H9 (cell line): ENCODE data around the gene HBZ. TPM values are rescaled to one million over a fixed set of nuclear protein-coding genes. Genes with fewer than 3 reads are reported as not detected.

ENCODE experiments used
- DNase-seq: peaks from one replicate; pipeline ENCODE4 v3.0.0-alpha.2; 2017
- H2AFZ ChIP-seq: one replicate; pipeline ENCODE4 v1.6.1; 2013; ENCODE audit warnings: mild to moderate bottlenecking, low read length, control low read depth, moderate library complexity
- H2AK5ac ChIP-seq: 2 replicates; pipeline ENCODE4 v1.6.1; 2013; ENCODE audit warnings: low read length, control low read depth, mixed read lengths; ENCODE audit not compliant: insufficient read length
- H2BK120ac ChIP-seq: one replicate; pipeline ENCODE4 v1.6.1; 2013; ENCODE audit warnings: low read depth, mild to moderate bottlenecking, low read length, control low read depth, inconsistent platforms; ENCODE audit not compliant: poor library complexity, severe bottlenecking
- H2BK12ac ChIP-seq: 2 replicates; pipeline ENCODE4 v1.6.1; 2013; ENCODE audit warnings: low read length, control low read depth, mixed read lengths, low read depth; ENCODE audit not compliant: insufficient read length
- H2BK15ac ChIP-seq: 2 replicates; pipeline ENCODE4 v1.6.1; 2013; ENCODE audit warnings: low read depth, low read length, control low read depth
- H2BK20ac ChIP-seq: one replicate; pipeline ENCODE4 v1.6.1; 2013; ENCODE audit warnings: low read depth, mild to moderate bottlenecking, low read length, control low read depth, inconsistent platforms; ENCODE audit not compliant: poor library complexity, severe bottlenecking
- H2BK5ac ChIP-seq: 2 replicates; pipeline ENCODE4 v1.6.1; 2013; ENCODE audit warnings: low read length, control low read depth, mixed read lengths; ENCODE audit not compliant: insufficient read length
- H3K14ac ChIP-seq: 2 replicates; pipeline ENCODE4 v1.6.1; 2013; ENCODE audit warnings: low read length, control low read depth; ENCODE audit not compliant: insufficient read depth
- H3K18ac ChIP-seq: 2 replicates; pipeline ENCODE4 v1.6.1; 2013; ENCODE audit warnings: low read depth, mild to moderate bottlenecking, mixed read lengths, low read length, control low read depth; ENCODE audit not compliant: insufficient read length
- H3K23ac ChIP-seq: 2 replicates; pipeline ENCODE4 v1.6.1; 2013; ENCODE audit warnings: low read length, control low read depth, mixed read lengths, low read depth; ENCODE audit not compliant: insufficient read length
- H3K23me2 ChIP-seq: 2 replicates; pipeline ENCODE4 v1.6.1; 2013; ENCODE audit warnings: low read depth, mild to moderate bottlenecking, mixed read lengths, low read length, control low read depth; ENCODE audit not compliant: insufficient read length, poor library complexity, severe bottlenecking
- H3K27ac ChIP-seq: 2 replicates; pipeline ENCODE4 v1.5.1; 2013; ENCODE audit warnings: low read length, control low read depth, mixed read lengths, low read depth; ENCODE audit not compliant: insufficient read length
- H3K27me3 ChIP-seq: 2 replicates; pipeline ENCODE4 v1.6.1; 2013; ENCODE audit warnings: low read length, control low read depth, inconsistent platforms; ENCODE audit not compliant: insufficient read depth
- H3K4ac ChIP-seq: 2 replicates; pipeline ENCODE4 v1.6.1; 2013; ENCODE audit warnings: low read depth, mild to moderate bottlenecking, control low read depth, inconsistent platforms, low read length, moderate library complexity
- H3K4me1 ChIP-seq: 2 replicates; pipeline ENCODE4 v1.6.1; 2013; ENCODE audit warnings: low read length, control low read depth, inconsistent platforms; ENCODE audit not compliant: insufficient read depth
- H3K4me2 ChIP-seq: 2 replicates; pipeline ENCODE4 v1.6.1; 2013; ENCODE audit warnings: low read length, control low read depth, mixed read lengths; ENCODE audit not compliant: insufficient read length, insufficient read depth
- H3K56ac ChIP-seq: 2 replicates; pipeline ENCODE4 v1.6.1; 2013; ENCODE audit warnings: low read depth, mild to moderate bottlenecking, mixed read lengths, low read length, control low read depth; ENCODE audit not compliant: insufficient read length
- H3K79me1 ChIP-seq: 2 replicates; pipeline ENCODE4 v1.6.1; 2013; ENCODE audit warnings: low read depth, mild to moderate bottlenecking, moderate library complexity, low read length, control low read depth, inconsistent platforms; ENCODE audit not compliant: insufficient read depth, poor library complexity, severe bottlenecking
- H3K79me2 ChIP-seq: 2 replicates; pipeline ENCODE4 v1.6.1; 2013; ENCODE audit warnings: low read length, control low read depth, inconsistent platforms; ENCODE audit not compliant: insufficient read depth
- H3K9ac ChIP-seq: 2 replicates; pipeline ENCODE4 v1.6.1; 2013; ENCODE audit warnings: low read length, control low read depth, mixed read lengths; ENCODE audit not compliant: insufficient read length; ENCODE audit errors: extremely low read depth
- H3K9me3 ChIP-seq: one replicate; pipeline ENCODE4 v1.6.1; 2013; ENCODE audit warnings: low read depth, low read length, inconsistent platforms; ENCODE audit not compliant: control insufficient read depth
- H3T11ph ChIP-seq: one replicate; pipeline ENCODE4 v1.6.1; 2013; ENCODE audit warnings: mild to moderate bottlenecking, low read length, control low read depth, inconsistent platforms
- H4K20me1 ChIP-seq: one replicate; pipeline ENCODE4 v1.6.1; 2013; ENCODE audit not compliant: control insufficient read depth, insufficient read length, insufficient read depth
- H4K5ac ChIP-seq: 2 replicates; pipeline ENCODE4 v1.6.1; 2013; ENCODE audit warnings: low read depth, mild to moderate bottlenecking, mixed read lengths, low read length, control low read depth; ENCODE audit not compliant: insufficient read length
- H4K8ac ChIP-seq: replicated peaks from 2 replicates; pipeline ENCODE4 v1.6.1; 2013; ENCODE audit warnings: low read length, control low read depth, mixed read lengths, low read depth; ENCODE audit not compliant: insufficient read length
- H4K91ac ChIP-seq: 2 replicates; pipeline ENCODE4 v1.6.1; 2013; ENCODE audit warnings: low read depth, mild to moderate bottlenecking, moderate library complexity, mixed read lengths, low read length, control low read depth; ENCODE audit not compliant: insufficient read length
- H3K27ac Mint-ChIP-seq, 3 experiments: 2 replicates in 2 of 3; 3 replicates in 1 of 3; pipeline ENCODE4 v1.8.0; 2020 to 2021; ENCODE audit warnings: mixed read lengths in 3 of 3, mild to moderate bottlenecking in 1 of 3, moderate library complexity in 1 of 3
- H3K27me3 Mint-ChIP-seq: 2 replicates; pipeline ENCODE4 v1.8.0; 2021; ENCODE audit warnings: low read depth, mild to moderate bottlenecking, moderate library complexity, mixed read lengths
- H3K36me3 Mint-ChIP-seq, 3 experiments: 2 replicates in 2 of 3; 3 replicates in 1 of 3; pipeline ENCODE4 v1.8.0; 2020 to 2021; ENCODE audit warnings: low read depth in 3 of 3, mixed read lengths in 3 of 3; ENCODE audit not compliant: insufficient read depth in 1 of 3
- H3K4me1 Mint-ChIP-seq, 2 experiments: 2 replicates each; pipeline ENCODE4 v1.8.0; 2020; ENCODE audit warnings: mixed read lengths in 2 of 2
- H3K4me3 Mint-ChIP-seq, 2 experiments: 2 replicates in 1 of 2; 3 replicates in 1 of 2; pipeline ENCODE4 v1.8.0; 2020 to 2021; ENCODE audit warnings: mild to moderate bottlenecking in 2 of 2, mixed read lengths in 2 of 2, moderate library complexity in 1 of 2
- H3K9me3 Mint-ChIP-seq, 2 experiments: 2 replicates in 1 of 2; 3 replicates in 1 of 2; pipeline ENCODE4 v1.8.0; 2020; ENCODE audit warnings: mild to moderate bottlenecking in 2 of 2, mixed read lengths in 2 of 2, moderate library complexity in 1 of 2
- CTCF ChIP-seq: fragments of 200-600 bp; sonication (generic); conservative IDR thresholded peaks from 3 replicates; pipeline ENCODE4 v1.8.0; 2021; ENCODE audit warnings: antibody characterized with exemption, mild to moderate bottlenecking
- WGBS: extraction: QIAGEN DNeasy Blood & Tissue Kit; methylation state at CpG from one replicate; pipeline ENCODE4 v1.1.7; 2013; ENCODE audit warnings: missing lambda C conversion rate, low lambda C conversion rate, mixed read lengths; ENCODE audit not compliant: insufficient read length; ENCODE audit errors: extremely low coverage; 5-methylcytosine and 5-hydroxymethylcytosine counted together
- total RNA-seq: library from RNA; stranded (reverse); gene quantifications from 2 replicates; pipeline ENCODE4 v1.2.1, GENCODE V29; 2021

The HBZ gene
- total RNA-seq, 1 experiment from 2014 or later, result not detected

GRCh38 chr16:119835-120491 is 32.5 kb upstream of the HBZ start:
- Histone ChIP-seq H3K14ac (no peak overlapping the region), H4K91ac (no peak overlapping the region), H3K79me1 (no peaks in the 10 kb centered on the region), H4K8ac (no peak overlapping the region), H3T11ph (no peak overlapping the region), H4K20me1 (no peaks in the 10 kb centered on the region), H4K5ac (no peak overlapping the region), H3K56ac (no peak overlapping the region), H2AFZ (no peak overlapping the region), H3K4me2 (no peak overlapping the region), H2AK5ac (no peak overlapping the region), H3K79me2 (no peaks in the 10 kb centered on the region), H3K27ac (no peak overlapping the region), H3K18ac (no peak overlapping the region), H3K9me3 (no peaks in the 10 kb centered on the region), H2BK5ac (no peak overlapping the region), H3K23ac (no peak overlapping the region), H3K27me3 (no peaks in the 10 kb centered on the region), H3K23me2 (no peaks in the 10 kb centered on the region), H2BK15ac (no peak overlapping the region), H3K9ac (no peak overlapping the region), H2BK120ac (no peak overlapping the region), H2BK20ac (no peak overlapping the region), H3K4ac (no peak overlapping the region), H3K4me1 (no peaks in the 10 kb centered on the region), H2BK12ac (no peak overlapping the region)
- H3K4me1 Mint-ChIP-seq, result no peaks in the 10 kb centered on the region
- WGBS, result no CpG with 5 or more reads among the region's 3 CpGs
- DNase-seq, result no peak
- H3K36me3 Mint-ChIP-seq, result peaks cover 0 to 15% (median 15%) of the 10 kb centered on the region in 3 experiments; a peak in 5 of 7 replicates
- H3K4me3 Mint-ChIP-seq, result no peak overlapping the region
- TF ChIP-seq CTCF, result no peak
- no peaks in the 10 kb centered on the region for H3K9me3 Mint-ChIP-seq
- H3K27ac Mint-ChIP-seq, result no peak overlapping the region
- no peaks in the 10 kb centered on the region for H3K27me3 Mint-ChIP-seq
